ENCODE measurements around the gene NEU4.

GRCh38 chr2:241844831-241845578 is 36.0 kb downstream of the NEU4 start:
- TF ChIP-seq, protein P1, sequence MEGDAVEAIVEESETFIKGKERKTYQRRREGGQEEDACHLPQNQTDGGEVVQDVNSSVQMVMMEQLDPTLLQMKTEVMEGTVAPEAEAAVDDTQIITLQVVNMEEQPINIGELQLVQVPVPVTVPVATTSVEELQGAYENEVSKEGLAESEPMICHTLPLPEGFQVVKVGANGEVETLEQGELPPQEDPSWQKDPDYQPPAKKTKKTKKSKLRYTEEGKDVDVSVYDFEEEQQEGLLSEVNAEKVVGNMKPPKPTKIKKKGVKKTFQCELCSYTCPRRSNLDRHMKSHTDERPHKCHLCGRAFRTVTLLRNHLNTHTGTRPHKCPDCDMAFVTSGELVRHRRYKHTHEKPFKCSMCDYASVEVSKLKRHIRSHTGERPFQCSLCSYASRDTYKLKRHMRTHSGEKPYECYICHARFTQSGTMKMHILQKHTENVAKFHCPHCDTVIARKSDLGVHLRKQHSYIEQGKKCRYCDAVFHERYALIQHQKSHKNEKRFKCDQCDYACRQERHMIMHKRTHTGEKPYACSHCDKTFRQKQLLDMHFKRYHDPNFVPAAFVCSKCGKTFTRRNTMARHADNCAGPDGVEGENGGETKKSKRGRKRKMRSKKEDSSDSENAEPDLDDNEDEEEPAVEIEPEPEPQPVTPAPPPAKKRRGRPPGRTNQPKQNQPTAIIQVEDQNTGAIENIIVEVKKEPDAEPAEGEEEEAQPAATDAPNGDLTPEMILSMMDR (conservative IDR thresholded peaks at IDR 0.05; ENCODE audit: low read length) = no peak
- no peak for TF ChIP-seq EZH2phosphoT487 (IDR thresholded peaks at IDR 0.05; ENCODE audit: borderline replicate concordance, low read depth, low read length)

Measured in OCI-LY7 (cell line).